ENCODE data around the gene KCNC2.

Gene KCNC2

DNA sequence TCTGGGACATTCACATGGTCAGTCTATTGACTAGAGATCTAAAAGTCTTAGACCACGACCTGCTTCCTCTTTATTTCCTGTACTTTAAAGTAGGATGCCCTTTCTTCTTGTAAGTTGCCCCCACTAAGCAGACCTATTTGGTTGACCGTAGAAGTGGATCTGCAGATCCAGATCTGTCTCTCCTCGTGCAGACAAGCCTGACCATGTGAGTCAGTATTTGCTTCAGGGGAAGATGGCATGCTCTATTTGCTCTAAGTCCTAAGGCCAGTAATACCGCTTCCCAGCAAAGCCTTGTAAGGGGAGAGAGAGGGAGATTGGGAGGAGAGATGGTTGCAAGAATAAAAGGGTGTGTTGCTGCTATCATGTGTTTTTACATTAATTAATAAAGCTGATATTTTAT lies 46.8 kb downstream of the KCNC2 start:
- no peak overlapping the region for H3K27ac ChIP-seq (replicated peaks)
- DNase-seq (ENCODE audit: low read depth in 1 of 2, low spot score in 1 of 2), result no peak
- no peak overlapping the region for H3K4me3 ChIP-seq (replicated peaks; ENCODE audit: insufficient read depth, low read length)
- H3K27me3 ChIP-seq (ENCODE audit: insufficient read depth, poor library complexity, severe bottlenecking), result no peaks in the 10 kb centered on the region
- no peak for TF ChIP-seq SPI1 (IDR thresholded peaks at IDR 0.05; ENCODE audit: borderline replicate concordance, low read depth)
- TF ChIP-seq, protein P1, sequence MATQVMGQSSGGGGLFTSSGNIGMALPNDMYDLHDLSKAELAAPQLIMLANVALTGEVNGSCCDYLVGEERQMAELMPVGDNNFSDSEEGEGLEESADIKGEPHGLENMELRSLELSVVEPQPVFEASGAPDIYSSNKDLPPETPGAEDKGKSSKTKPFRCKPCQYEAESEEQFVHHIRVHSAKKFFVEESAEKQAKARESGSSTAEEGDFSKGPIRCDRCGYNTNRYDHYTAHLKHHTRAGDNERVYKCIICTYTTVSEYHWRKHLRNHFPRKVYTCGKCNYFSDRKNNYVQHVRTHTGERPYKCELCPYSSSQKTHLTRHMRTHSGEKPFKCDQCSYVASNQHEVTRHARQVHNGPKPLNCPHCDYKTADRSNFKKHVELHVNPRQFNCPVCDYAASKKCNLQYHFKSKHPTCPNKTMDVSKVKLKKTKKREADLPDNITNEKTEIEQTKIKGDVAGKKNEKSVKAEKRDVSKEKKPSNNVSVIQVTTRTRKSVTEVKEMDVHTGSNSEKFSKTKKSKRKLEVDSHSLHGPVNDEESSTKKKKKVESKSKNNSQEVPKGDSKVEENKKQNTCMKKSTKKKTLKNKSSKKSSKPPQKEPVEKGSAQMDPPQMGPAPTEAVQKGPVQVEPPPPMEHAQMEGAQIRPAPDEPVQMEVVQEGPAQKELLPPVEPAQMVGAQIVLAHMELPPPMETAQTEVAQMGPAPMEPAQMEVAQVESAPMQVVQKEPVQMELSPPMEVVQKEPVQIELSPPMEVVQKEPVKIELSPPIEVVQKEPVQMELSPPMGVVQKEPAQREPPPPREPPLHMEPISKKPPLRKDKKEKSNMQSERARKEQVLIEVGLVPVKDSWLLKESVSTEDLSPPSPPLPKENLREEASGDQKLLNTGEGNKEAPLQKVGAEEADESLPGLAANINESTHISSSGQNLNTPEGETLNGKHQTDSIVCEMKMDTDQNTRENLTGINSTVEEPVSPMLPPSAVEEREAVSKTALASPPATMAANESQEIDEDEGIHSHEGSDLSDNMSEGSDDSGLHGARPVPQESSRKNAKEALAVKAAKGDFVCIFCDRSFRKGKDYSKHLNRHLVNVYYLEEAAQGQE (IDR thresholded peaks at IDR 0.05; ENCODE audit: insufficient replicate concordance, low read depth), result no peak
- TF ChIP-seq GABPA (IDR thresholded peaks at IDR 0.05; ENCODE audit: low read depth), result no peak
- TF ChIP-seq POLR2AphosphoS5 (IDR thresholded peaks at IDR 0.05; ENCODE audit: low read depth), result no peak
- TF ChIP-seq, protein P2, sequence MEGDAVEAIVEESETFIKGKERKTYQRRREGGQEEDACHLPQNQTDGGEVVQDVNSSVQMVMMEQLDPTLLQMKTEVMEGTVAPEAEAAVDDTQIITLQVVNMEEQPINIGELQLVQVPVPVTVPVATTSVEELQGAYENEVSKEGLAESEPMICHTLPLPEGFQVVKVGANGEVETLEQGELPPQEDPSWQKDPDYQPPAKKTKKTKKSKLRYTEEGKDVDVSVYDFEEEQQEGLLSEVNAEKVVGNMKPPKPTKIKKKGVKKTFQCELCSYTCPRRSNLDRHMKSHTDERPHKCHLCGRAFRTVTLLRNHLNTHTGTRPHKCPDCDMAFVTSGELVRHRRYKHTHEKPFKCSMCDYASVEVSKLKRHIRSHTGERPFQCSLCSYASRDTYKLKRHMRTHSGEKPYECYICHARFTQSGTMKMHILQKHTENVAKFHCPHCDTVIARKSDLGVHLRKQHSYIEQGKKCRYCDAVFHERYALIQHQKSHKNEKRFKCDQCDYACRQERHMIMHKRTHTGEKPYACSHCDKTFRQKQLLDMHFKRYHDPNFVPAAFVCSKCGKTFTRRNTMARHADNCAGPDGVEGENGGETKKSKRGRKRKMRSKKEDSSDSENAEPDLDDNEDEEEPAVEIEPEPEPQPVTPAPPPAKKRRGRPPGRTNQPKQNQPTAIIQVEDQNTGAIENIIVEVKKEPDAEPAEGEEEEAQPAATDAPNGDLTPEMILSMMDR (IDR thresholded peaks at IDR 0.05; ENCODE audit: insufficient read depth, low read length), result no peak

GRCh38 chr12:75161488-75161887 lies 48.2 kb downstream of the KCNC2 start:
- Histone ChIP-seq H3K27ac (replicated peaks) (no peak overlapping the region), H3K27me3 (ENCODE audit: insufficient read depth, poor library complexity, severe bottlenecking) (no peaks in the 10 kb centered on the region), H3K4me3 (replicated peaks; ENCODE audit: insufficient read depth, low read length) (no peak overlapping the region)
- TF ChIP-seq SPI1 (IDR thresholded peaks at IDR 0.05; ENCODE audit: borderline replicate concordance, low read depth), result no peak
- TF ChIP-seq, protein P2 (IDR thresholded peaks at IDR 0.05; ENCODE audit: insufficient read depth, low read length), result no peak
- TF ChIP-seq, protein P1 (IDR thresholded peaks at IDR 0.05; ENCODE audit: insufficient replicate concordance, low read depth), result no peak
- no peak for TF ChIP-seq POLR2AphosphoS5 (IDR thresholded peaks at IDR 0.05; ENCODE audit: low read depth)
- TF ChIP-seq GABPA (IDR thresholded peaks at IDR 0.05; ENCODE audit: low read depth), result no peak
- no peak for DNase-seq (ENCODE audit: low read depth in 1 of 2, low spot score in 1 of 2)

GRCh38 chr12:75157385-75157784 lies 52.3 kb downstream of the KCNC2 start:
- Histone ChIP-seq H3K27ac (replicated peaks) (no peak overlapping the region), H3K4me3 (replicated peaks; ENCODE audit: insufficient read depth, low read length) (no peak overlapping the region), H3K27me3 (ENCODE audit: insufficient read depth, poor library complexity, severe bottlenecking) (no peaks in the 10 kb centered on the region)
- no peak for DNase-seq (ENCODE audit: low read depth in 1 of 2, low spot score in 1 of 2)
- no peak for TF ChIP-seq SPI1 (IDR thresholded peaks at IDR 0.05; ENCODE audit: borderline replicate concordance, low read depth)
- TF ChIP-seq, protein P2 (IDR thresholded peaks at IDR 0.05; ENCODE audit: insufficient read depth, low read length), result no peak

- Histone ChIP-seq H3K4me3 (replicated peaks; ENCODE audit: insufficient read depth, low read length) (no peak overlapping the region), H3K27me3 (ENCODE audit: insufficient read depth, poor library complexity, severe bottlenecking) (no peaks in the 10 kb centered on the region), H3K27ac (replicated peaks) (no peak overlapping the region)
- TF ChIP-seq POLR2AphosphoS5 (IDR thresholded peaks at IDR 0.05; ENCODE audit: low read depth) (no peak), SPI1 (IDR thresholded peaks at IDR 0.05; ENCODE audit: borderline replicate concordance, low read depth) (no peak), GABPA (IDR thresholded peaks at IDR 0.05; ENCODE audit: low read depth) (no peak)
- TF ChIP-seq, protein P1 (IDR thresholded peaks at IDR 0.05; ENCODE audit: insufficient replicate concordance, low read depth), result no peak
- TF ChIP-seq, protein P2 (IDR thresholded peaks at IDR 0.05; ENCODE audit: insufficient read depth, low read length), result no peak
- no peak for DNase-seq (ENCODE audit: low read depth in 1 of 2, low spot score in 1 of 2)
Observed at GRCh38 chr12:75155962-75156361, 53.7 kb downstream of the KCNC2 start.

Data from HL-60 (cell line).